Umbilical cord (tissue), 2 donors: Measurements from ENCODE around the gene HSF5. TPM values are rescaled to one million over a fixed set of nuclear protein-coding genes. Genes with fewer than 3 reads are reported as not detected.
"Not testable (repeated sequence)": the region's sequence is repeated elsewhere in the genome, so short reads cannot be mapped to it uniquely, and the experiment has no call there.

Experiments
- DNase-seq: peaks from one replicate; pipeline ENCODE4 v3.0.0-alpha.2; 2015; ENCODE audit warnings: low spot score
- total RNA-seq: library from RNA; depleted of rRNA; stranded (reverse); fragments of >200 nt; gene quantifications from one replicate; pipeline ENCODE4 v1.2.3, GENCODE V29; 2014; ENCODE audit warnings: low replicate concordance; ENCODE audit not compliant: insufficient read depth

HSF5 gene
- total RNA-seq, 1 donor from 2014 or later, result 0.72 TPM

DNA sequence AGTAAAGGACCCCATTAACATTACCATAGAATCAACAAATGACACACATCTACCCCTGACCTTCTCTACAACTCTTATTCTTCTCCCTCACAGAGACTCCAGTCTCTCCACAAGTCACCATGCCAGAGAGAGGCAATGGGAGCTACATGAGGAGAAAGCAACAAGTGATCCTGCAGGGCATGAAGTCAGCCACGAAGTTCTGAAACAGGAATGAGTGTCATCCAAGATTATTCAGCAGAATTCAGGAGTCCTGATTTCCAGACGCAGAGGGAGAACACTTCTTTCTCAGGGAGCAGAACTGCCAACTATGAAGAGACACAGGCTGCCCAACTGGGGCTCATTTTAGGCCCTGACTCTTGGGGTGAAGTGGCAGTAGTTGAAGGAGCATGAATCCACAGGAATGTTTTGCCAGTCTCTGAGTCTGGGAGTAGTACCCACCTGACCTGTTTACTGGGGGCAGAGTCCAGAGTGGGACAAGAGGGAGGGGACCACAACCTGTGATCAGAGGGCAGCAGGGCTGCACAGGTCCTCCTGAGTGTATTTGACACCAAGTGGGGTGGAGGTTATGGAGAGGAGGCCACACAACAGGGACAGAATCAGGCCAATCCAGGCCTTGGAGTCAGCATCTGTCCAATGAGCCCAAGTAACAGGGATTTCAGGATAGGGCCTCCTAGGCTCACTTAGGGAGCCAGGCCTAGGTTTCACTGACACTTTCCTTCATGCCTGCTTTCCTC is 28.6 kb upstream of the HSF5 start:
- no peak for DNase-seq

DNA sequence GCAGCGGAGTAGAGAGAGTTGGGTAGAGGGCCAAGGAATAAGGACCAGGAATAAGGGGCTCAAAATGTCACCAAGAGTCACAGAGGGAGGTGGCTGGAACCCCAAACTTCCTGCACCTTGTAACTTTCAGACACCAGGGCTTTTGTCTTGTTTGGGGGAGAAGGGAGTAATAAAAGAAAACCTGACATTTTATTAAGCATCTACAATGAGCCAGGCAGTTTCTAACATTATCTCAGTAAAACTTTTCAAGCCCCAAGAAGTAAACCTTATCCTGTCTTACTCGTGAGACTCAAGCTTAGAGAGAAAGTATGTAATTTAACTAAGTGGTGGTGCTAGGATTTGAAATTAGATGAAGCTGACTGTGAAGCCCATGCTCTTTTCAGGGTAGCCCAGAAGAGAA is 27.1 kb upstream of the HSF5 start:
- no peak for DNase-seq

DNA sequence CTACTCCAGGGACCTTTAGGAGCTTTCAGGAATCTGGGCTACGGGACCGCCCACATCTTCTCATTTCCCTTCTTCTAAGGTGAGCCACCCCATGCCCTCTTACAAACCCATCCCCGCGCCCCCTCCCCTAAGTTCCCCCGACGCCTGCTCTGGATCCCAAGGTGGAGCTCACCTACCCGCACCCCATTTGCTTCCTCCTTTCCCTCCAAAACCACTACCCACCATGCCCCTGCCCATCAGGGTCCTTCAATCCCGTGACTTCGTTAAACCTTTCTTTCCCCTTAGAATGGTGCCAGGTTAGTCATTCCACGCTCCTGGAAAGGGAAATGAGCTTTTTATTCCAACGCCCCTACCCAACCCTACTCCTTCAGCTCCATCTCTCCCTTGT is 26.6 kb upstream of the HSF5 start:
- DNase-seq, result no peak

DNA sequence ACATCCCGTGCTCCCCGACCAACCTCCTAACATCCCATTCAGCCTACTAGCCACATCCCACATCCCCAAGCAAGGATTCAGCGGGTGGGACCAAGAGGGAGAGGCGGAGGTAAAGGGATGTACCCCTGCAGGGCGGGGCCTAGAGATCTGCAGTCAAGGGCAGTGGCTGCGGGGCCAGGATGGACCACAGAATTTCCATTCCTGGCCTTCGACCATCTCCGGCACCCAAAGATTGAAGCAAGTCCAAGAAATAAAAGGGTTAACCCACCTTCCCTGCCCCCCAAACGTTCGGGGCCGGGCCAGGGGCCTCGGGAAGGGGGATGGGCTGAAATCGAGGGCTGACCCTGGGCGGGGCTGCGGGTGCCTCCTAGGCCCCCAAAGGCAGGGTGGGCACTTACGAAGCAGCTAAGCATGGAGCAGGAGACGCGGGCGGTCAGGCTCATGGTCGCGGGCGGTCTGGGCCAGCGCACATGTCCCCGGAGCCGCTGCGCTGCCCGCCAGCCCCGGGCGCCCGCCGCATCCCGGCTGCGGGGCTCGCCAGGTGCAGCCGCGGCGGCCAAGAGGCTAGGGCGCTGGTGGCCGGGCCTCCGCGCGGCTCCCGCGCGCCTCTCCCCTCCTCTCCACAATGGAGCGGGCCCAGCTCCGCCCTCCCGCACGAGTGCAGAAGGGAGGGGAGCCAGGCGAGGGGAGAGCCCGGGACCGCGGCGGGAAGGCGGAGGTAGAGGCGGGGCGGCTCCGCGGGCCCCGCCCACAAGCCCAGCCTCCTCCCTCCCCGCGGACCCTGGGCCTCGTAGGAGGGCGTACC is 26.0 kb upstream of the HSF5 start, which contains the start of gene MTMR4:
TSS of gene MTMR4 (minus strand) at position 674 of the 805 bp plus-strand sequence. CDS start at position 443, 231 bp downstream.
- DNase-seq, result peak; percentile 89

DNA sequence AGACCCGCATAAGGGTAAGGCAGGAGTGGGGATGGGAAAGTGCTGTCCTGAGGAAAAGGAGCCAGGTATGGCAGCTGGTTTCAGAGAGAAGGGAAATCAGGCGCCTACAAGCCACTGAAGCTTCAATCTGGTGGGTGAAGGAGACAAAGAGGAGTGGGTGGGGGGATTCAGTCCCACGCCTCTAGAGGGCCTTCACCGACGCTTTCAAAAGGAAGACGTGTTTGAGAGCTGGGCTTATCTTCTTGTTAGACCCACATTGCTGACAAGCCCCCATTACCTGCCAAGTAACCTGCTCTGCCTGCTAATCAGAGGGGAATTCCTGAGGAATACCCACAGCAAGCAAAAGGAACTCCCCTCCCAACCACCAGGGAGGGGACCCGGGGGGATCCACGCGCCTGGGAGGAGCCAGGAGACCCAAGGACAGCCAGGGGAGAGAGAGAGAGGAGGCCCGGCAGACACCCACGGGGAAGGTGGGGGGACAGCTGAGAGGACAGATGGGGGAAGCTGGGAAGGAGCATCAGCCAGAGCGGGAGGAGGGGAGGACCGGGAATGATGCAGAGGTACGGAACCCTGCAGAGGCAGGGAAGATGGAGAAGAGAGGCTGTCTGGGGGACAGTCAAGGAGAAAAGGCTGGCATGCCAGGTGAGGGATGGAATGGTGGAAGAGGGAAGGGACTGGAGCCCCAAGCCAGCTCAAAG is 25.2 kb upstream of the HSF5 start:
- no peak for DNase-seq

DNA sequence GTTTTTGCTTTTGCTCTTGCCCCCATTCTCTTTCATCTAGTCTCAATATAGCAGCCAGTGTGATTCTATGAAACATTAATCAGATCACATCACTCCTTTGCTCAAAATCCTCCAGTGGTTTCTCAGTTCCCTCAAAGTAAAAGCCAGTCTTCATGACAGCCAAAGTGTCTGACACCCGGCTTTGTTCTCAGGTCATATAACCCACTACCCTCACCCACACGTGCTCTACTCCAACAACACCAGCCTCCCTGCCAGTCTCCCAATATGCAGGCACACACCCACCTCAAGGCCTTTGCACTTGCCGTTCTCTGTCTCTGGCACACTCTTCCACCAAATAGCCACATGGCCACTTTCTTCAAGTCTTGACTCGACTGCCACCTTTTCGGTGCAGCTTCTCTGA is 21.9 kb upstream of the HSF5 start:
- no peak for DNase-seq

DNA sequence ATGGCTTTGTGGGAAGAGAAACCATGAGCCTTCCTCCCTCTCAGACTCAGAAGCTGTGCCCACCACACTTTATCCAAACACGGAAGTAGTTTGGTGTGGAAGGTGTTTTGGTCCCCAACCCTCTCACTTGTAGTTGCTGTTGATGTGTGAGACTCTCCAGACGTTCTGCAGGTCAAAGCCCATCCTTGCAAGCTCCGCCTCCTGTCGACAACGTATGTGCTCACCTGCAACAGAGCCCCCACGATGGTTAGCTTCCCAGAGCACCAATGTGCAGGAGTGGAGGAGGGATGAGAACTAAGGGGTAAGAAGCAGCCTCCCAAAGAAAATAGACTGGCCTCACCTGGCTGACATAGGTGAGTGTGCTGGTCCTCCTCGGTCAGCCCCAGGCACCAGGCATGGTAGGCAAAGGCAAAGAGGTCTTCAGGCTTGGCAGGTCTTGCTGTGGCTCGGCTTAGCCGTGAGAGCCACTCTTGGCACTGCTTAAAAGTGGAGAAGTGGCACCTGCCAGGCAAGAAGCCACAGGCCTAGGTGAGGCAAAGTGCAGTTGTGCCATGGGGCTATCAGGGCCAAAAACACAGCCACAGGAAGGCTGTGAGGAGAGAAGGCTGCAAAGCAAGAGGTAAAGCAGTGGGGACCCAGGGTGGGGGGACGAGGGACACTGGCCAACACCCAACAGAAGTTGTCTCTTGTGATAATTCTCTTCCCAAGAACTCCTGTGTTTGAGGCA is 20.3 kb upstream of the HSF5 start:
- no peak for DNase-seq

DNA sequence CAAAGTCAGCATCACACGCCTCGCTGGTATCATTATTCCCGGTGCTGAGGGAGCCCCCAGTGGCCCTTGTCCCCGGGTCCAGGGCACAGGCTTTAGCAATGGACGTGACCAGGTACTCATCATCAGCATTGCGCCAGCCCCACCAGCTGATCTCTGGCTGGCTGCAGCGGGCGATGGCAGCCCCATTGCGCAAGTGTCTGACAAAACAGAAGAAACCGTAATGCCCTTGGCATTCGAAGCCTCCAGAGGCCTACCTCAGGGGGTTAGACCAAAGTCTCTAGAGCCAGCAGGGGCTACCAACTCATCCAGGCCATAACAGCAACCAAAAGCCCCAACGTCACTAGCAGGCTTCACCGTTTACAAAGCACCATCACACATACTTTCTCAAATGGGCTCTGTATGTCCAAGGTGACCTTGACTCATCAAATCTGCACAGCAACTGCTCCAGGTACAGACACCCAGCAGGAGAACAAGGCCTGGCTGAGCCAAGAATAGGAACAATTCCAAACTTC is 19.0 kb upstream of the HSF5 start:
- DNase-seq, result no peak

DNA sequence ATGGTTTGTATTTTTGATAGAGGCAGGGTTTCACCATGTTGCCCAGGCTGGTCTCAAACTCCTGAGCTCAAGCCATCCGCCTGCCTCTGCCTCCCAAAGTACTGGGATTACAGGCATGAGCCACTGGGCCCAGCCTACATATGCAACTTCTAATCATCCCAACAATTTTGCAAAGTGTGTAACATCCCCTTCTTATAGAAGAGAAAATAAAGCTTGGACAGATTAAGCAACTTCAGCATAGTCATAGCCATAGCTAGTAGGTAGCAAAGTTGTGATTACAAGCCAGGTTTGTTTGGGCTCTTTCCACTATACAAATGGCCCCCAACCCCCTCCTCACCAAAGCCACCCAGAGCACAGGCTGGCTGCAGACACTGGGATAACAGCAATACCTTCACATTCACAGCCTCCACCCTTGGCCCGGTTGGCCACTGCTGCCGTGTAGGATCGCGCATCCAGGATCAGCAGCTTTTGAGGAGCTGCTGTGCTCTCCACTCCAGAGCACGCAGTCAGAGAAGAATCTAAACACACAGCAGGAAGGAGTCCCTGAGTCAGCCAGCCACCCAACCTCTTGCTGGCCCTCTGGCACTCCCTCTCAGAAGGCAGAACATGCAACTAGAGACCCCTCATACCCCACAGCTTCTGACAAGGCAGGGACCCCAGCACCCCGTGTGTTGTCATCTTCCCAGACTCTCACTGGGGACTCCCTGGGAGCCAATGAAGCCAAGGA is 18.3 kb upstream of the HSF5 start:
- no peak for DNase-seq

DNA sequence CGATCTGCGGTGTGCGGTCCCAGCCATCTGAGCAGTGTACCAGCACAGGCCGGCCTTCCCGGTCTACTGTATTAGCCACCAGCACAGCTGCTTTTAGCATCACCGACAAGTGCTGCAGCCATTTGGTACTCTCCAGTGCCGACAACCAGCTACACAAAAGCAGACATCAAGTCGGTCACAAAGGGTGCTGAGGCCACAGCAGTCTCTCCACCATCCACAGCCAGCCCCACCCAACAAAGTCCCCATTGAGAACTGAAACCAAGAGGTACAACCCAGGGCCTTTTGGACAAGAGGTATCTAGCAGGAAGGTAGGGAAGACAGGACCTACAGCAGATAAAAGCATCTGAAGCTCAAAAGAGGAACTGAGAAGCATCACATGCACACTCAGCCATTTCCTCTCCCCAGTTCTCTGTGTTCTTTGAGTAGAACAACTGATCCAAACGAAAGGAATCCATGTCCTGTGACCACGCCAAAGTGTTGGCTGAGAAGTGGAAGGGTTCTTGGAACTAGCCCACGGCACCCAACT is 16.7 kb upstream of the HSF5 start:
- DNase-seq, result no peak

DNA sequence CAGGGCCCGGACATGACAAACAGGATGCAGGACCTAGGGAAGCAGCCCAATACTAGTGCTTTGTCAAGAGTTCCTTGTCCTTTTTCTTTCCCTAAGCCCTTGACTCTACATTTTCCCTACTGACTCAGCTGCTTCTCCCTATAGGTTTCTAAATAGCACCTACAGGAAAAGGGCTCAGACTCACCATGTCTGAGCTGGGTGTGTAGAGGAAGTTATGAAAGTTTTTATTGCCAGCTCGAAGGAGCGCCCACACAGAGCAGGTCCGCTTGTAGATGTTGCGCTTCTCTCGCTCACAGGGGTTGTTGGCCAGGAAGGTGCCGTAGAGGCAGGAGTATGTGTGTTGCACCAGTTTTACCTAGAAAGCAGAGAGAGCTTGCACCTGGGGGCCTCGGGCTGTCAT is 15.7 kb upstream of the HSF5 start:
- no peak for DNase-seq

DNA sequence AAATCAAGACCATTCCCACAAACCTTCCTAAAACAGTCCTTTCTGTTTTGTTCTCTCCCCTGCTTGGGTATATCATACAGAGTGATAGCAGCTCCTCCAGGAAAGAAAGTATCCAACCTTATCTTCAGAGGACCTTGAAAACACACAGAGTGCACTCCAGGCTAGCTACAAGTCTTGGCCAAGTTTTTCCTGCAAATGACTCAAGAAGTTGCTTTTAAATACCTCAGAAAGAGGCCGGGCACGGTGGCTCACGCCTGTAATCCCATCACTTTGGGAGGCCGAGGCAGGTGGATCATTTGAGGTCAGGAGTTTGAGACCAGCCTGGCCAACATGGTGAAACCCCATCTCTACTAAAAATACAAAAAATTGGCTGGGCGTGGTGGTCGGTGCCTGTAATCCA is 14.9 kb upstream of the HSF5 start:
- DNase-seq, result not testable (repeated sequence)

DNA sequence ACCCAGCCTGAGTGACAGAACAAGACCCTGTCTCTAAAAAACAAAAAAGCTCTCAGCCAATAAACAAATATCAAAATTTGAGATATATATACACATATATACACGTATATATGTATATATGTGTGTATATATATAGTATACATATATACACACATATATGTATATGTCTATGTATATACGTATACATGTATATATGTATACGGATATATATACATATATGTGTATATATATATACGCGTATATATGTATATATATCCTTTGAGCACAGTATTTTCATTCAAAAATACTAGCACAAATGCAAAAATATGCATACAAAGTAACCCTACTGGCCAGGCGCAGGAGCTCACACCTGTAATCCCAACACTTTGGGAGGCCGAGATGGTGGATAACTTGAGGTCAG is 13.2 kb upstream of the HSF5 start:
- no peak for DNase-seq

DNA sequence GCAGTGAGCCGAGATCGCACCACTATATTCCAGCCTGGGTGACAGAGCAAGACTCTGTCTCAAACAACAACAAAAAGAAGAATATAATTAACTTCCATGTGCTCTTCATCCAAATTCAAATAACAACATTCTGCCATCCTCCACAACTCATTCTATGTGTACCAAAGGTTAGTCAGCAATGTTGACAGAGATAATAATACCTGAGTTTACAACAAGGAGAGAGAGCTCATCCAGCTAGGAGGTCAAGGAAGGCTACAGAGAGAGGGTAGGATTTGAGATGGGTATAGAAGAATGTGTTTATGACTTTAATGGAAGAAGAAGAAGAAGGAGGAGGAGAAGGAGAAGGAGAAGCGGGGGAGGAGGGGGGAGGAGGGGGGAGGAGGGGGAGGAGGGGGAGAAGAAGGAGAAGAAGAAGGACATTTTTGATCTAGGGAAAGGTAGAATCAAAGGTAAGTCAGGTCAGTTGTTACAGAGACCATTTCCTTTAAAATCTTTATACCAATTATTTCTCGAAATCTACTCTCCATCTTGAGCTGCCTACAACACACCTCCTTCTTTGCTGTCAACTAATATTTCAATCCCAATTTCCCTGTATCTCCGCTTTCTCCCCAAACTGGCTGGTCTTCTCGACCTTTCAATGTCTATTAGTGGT is 10.1 kb upstream of the HSF5 start:
- no peak for DNase-seq

DNA sequence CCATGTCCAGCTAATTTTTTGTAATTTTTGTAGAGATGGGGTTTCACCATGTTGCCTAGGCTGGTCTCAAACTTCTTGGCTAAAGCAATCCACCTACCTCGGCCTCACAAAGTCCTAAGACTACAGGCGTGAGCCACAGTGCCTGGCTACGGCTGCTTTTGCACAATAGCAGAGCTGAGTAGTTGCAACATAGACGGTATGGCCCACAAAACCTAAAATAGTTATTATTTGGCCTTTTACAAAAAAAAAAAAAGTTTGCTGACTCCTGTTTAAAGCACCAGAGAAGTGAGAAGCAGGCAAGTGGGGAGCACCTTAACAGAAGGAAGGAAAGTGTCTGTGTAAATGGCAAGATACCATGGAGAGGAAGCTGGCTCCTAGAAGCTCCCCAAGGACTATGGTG is 5.3 kb upstream of the HSF5 start:
- DNase-seq, result no peak

DNA sequence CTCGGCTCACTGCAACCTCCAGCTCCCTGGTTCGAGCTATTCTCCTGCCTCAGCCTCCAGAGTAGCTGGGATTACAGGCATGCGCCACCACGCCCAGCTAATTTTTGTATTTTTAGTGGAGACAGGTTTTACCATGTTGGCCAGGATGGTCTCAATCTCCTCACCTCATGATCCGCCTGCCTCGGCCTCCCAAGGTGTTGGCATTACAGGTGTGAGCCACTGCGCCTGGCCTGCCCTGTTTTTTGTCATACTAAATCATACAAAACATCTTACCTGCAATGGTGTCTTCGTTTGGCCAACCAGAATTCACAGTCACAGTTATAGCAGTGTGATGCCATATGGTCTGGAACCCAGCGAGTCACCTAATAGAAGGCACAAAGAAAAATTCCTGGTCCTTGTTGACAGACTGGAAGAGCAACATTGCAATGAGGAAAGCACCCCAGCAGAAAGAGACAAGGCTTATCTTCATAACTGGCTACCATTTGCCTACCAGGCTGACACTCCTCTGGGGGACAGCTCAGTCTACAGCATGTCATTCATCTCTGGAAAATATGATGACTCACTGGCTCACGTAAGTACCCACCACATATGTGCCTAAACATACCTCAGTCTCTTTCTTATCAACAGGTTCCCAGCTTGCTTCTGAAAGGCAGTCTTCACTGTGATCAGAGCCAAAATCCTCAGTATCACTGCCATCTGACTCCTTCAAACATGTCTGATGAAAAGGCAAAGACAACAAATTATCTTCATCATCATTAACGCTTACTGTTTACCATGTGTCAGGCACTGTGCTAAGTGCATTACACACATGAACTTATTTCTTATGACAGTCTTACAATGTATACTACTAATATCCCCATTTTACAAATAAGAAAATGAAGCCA is 4.3 kb upstream of the HSF5 start:
- no peak for DNase-seq

DNA sequence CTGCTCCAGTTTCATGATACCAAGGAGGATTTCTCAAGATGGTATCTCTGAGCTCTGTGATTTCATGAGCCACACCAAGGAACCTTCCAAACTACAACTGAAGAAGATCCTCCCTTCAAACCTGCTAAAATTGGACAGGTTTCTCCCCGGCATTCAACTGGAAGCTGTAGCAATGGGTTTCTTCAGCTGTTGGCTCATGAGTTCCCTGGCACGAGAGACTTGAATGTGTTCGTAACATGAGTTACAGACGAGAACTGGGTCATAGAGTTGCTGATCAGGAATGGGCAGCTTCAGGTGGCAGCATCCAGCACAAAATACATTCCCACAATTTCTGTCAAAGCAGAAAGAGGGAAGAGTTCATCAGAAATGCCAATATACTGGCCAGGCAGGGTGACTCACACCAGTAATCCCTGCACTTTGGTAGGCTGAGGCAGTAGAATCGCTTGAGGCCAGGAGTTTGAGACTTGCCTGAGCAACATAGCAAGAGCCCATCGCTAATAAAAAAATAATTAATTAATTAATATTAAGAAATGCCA is 3.4 kb upstream of the HSF5 start:
- no peak for DNase-seq

DNA sequence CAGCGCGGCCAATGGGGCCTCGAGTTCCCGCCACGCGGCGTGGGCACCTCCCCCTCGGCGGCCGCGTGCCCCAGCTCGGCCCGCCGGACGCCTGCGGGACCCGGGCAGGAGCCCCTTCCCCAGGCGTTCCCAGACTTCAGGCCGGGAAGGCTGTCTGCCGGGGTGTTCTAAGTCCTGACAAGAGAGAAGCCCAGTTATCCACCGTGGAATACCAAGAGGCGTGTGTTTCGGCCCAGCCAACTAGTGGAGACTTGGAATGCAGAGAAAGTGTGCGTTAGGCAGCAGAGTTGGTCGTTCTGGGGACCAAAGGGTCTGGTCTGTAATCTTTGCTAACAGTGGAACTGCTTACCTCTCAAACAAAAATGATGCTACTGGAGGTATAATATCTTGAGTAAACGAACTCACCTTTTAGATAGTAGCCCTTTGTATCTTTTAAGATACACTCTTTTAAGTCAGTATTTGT is 251 bp upstream of the HSF5 start:
- DNase-seq, result no peak

DNA sequence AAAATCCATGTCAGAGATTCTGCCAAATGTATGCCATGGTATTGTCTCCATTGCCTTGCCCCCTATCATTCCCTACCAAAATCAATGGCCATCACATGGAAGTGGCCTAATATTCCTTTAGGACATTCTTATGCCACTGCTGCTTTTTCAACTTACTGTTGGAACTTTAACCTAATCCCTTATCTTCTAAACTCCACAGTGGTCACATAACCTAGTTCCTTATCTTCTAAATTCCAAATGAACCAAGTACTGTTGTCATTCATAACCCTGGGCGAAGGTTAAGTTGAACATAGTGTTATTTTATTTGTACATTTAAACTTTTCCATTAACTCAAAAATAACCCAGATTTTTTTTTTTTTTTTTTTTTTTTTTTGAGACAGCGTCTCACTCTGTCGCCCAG is 3.6 kb downstream of the HSF5 start:
- DNase-seq, result no peak
